HG03064 (cell line): ENCODE data around the gene NDUFS3.

Experiments used
- ATAC-seq: cut with Tn5 transposase; IDR thresholded peaks from one replicate; pipeline ENCODE4 v1.9.1; 2021; ENCODE audit warnings: low read depth; ENCODE audit not compliant: unreplicated experiment

Gene NDUFS3

GRCh38 chr11:47628026-47628425, 49.2 kb downstream of the NDUFS3 start:
- no peak for ATAC-seq

GRCh38 chr11:47631473-47631872, 52.6 kb downstream of the NDUFS3 start:
- no peak for ATAC-seq
